DOHH2 (cell line): ENCODE measurements around the gene PKD2.

ENCODE experiments used
- EZH2phosphoT487 ChIP-seq: fragments of 200-600 bp; sonication (generic); IDR thresholded peaks from 2 replicates; pipeline ENCODE4 v1.6.1; 2017; ENCODE audit warnings: borderline replicate concordance, mild to moderate bottlenecking, antibody characterized with exemption, low read length, moderate library complexity, mixed read lengths
- TF ChIP-seq, protein P1 (sequence below): fragments of 200-600 bp; sonication (generic); IDR thresholded peaks from one replicate; pipeline ENCODE4 v1.5.1; 2014; ENCODE audit warnings: antibody characterized with exemption, mild to moderate bottlenecking, low read depth, low read length; ENCODE audit not compliant: poor library complexity, severe bottlenecking

GRCh38 chr4:88098993-88099752 is 91.7 kb downstream of the PKD2 start:
- TF ChIP-seq, protein P1, sequence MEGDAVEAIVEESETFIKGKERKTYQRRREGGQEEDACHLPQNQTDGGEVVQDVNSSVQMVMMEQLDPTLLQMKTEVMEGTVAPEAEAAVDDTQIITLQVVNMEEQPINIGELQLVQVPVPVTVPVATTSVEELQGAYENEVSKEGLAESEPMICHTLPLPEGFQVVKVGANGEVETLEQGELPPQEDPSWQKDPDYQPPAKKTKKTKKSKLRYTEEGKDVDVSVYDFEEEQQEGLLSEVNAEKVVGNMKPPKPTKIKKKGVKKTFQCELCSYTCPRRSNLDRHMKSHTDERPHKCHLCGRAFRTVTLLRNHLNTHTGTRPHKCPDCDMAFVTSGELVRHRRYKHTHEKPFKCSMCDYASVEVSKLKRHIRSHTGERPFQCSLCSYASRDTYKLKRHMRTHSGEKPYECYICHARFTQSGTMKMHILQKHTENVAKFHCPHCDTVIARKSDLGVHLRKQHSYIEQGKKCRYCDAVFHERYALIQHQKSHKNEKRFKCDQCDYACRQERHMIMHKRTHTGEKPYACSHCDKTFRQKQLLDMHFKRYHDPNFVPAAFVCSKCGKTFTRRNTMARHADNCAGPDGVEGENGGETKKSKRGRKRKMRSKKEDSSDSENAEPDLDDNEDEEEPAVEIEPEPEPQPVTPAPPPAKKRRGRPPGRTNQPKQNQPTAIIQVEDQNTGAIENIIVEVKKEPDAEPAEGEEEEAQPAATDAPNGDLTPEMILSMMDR = no peak
- no peak for TF ChIP-seq EZH2phosphoT487
